ENCODE results near the gene PDCD2.
"Not testable (repeated sequence)": the region's sequence is repeated elsewhere in the genome, so short reads cannot be mapped to it uniquely, and the experiment has no call there.

Gene PDCD2

DNA sequence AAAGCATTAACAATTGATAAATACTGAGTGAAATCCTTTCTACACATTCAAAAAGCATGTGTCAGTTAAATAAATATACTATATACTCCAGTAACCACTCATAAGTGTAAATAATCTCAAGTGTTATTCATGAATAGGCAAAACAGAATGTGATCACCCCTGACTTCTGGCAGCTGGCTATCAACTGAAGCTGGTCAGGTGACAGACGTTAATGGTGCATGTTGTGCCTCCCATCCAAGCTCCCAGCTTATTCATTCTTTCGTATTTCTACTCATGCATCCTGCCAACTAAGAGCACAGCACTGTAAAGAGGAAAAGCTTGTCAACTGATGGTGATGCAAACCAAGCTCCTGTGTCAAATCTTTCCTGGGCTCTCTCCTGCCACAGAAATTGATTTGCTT lies 39.0 kb downstream of the PDCD2 start:
- DNase-seq = no peak

DNA sequence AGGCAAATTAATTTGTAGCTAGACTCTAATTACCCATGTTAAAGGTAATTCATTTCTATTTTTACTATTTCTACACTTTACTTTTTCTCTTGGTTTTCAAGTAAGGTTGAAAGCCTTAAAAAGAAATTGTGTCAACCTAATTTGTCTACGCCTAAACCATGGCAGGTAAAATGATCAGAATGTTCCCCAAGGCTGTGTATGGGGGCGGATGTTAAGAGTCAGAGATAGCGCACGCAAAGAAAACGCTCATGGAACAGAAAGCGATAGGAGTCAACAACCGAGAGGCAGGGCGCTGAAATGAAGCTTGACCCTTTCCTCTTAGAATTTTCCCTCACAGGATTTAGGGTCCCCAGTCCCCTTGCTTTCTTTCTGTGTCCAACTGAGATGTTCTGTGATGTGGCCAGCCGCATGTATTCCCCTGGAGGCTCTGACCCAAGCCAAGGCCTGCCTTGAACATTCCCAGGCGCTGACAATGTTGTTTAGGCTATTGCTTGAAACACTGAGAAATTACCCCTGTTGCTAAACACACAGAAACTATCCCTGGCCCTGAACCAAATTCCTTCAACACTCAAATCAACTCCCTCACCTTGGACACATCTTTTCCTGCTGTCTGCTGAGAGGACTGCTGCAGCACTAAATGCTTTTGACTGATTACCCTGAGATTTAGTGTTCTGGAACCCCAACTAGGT lies 42.3 kb downstream of the PDCD2 start:
- no peak for DNase-seq

DNA sequence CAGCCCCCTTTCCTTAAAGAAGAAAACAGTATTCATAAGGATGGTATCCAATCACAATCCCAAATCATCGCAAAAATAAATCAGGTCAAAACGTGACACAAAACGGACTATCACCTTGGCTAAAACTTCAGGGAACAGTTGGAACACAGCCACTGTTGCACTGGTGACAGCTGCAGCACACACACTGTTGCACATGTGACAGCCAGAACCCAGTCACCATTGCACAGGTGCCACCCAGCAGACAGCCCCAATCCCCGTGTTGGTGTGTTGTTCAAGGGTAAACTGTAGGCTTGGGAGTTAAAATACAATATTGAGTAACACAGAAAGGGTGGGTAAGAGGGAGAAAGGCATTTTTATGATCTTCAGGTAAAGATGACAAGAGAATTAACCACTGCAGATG lies 47.1 kb downstream of the PDCD2 start:
- no peak for DNase-seq

DNA sequence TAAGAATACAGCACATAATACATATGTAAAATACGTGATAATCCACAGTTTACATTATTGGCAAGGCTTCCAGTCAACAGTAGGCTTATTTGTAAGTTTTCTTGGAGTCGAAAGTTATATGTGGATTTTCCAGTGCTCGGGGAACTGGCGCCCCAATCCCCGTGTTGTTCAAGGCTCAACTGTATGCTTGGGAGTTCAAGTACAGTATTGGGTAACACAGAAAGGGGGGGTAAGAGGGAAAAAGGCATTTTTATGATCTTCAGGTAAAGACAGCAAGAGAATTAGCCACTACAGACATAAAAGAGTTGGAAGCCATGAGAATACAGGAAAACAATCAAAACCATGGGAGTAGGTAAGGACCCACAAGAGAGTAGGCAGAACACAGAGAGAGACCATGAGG lies 47.8 kb downstream of the PDCD2 start:
- no peak for DNase-seq

DNA sequence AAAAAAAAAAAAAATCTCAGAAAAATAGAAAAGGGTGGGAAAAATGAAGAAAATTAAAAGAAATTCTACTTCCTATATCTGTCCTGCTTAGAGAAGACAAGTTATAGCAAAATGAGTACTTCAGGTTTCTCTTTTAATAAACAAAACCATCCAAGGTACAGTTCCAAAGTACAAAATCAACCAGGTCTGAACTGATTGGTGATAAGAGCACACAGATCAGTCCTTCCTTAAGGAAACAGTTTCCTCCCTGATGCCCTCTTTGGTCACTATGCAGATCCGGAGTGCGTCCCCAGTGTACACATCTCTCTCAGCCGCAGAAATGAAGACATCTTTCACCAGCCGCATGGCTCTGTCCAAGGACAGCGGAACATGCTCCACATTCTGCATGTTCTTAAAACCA lies 49.4 kb downstream of the PDCD2 start:
- DNase-seq = no peak

DNA sequence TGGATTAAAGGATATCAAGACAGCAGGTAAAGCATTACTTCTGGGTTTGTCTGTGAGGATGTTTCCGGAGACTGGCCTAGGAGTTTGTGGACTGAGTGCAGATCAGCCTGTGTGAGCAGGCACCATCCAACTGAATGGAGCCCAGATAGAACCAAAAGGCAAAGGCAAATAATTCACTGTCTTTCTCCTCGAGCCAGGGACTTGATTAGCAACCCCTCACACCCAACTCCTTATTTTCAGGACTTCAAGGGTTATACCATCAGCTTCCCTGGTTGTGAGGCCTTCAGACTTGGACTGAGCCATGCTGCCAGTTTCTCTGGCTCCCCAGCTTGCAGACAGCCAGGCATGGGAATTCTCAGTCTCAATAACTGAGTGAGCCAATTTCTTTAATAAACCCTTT lies 50.6 kb downstream of the PDCD2 start:
- no peak for DNase-seq

DNA sequence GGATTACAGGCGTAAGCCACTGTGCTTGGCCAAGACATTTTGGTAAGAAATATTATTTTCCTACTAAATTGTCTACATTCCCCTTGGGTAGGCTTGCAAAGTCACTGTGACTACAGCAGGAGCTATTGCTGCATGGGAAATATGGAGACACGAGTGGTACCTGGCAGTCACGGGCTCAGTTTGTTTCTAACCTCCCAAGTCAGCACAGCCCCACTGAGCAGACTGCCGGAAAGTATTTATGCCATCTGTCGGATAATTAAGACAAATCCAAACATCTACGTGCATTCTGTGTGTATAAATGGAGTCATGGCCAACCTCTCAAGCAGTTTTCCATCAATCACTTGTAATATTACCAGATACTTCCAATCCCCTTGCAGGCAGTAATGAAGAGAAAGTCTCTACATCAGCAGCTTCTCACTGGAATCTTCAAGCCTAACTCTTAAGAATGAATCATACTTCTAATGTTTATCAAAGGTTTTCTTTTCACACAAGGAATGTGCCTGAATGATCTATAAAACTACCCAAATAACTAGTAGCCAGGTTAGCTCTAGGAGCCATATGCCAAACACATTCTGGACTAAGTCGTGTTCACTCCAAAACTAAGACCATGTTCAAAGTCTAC lies 51.5 kb downstream of the PDCD2 start:
- no peak for DNase-seq

DNA sequence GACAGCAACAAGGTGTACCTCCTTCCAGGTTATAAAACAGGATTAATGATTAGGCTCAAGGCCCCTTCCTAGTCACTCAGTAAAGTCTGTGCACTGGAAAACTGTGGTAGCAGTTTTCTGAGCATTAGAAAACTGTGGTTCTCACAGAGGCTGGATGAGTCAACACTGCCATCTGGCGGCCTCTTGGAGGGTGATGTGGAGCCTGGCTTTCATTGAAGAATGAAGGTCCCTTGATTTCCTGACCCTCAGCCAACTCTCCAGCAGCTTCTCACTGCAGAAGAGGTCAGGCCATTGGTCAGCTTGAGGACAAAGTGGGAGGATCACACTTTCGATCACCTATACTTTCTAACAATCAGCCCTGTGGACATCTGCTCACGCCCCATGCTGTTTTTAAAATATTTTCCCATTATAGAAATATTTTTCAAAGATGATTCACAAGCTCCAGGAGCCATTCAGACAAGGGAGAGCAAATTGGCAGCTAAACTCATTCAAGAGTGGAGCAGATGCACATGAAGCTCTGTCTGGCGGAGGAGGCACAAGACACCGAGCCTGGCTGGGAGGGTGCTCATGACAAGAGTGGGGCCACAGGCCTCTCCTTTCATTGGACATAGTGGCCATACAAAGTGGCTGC lies 54.5 kb downstream of the PDCD2 start:
- DNase-seq = no peak

DNA sequence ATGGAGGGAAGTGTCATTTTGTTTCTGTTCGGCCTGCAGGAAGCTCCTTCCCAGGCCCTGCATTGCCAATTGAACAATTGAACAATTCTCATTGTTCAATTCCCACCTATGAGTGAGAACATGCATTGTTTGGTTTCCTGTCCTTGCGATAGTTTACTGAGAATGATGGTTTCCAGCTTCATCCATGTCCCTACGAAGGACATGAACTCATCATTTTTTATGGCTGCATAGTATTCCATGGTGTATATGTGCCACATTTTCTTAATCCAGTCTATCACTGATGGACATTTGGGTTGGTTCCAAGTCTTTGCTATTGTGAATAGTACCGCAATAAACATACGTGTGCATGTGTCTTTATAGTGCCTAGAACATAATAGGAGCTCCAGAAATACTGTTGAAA lies 56.4 kb downstream of the PDCD2 start:
- not testable (repeated sequence) for DNase-seq

DNA sequence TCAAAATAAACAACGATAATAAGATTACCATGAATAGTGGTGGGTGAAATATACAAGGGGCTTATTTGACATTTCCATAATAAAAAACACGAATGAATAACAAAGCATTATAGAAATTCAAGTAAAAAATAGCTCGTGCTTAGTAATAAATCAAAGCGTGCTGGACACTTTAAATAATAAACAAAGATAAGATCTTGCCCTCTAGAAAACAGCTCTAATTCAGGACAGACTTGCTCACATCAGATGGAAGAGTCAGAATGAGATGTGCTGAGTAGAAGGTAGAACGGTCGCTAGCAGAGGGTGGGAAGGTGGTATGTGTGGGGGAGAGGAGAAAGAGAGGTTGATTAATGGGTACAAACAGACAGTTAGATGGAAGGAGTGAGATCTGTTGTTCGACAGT lies 58.6 kb downstream of the PDCD2 start:
- DNase-seq = no peak
